Progenitor cell of endocrine pancreas (in vitro differentiated cells): ENCODE measurements around the gene KCNQ1. TPM values are rescaled to one million over a fixed set of nuclear protein-coding genes. Genes with fewer than 3 reads are reported as not detected.

ENCODE experiments used
- DNase-seq: peaks from one replicate; pipeline ENCODE4 v3.0.0; 2021; ENCODE audit warnings: low spot score; ENCODE audit not compliant: unreplicated experiment
- H3K27ac Mint-ChIP-seq: 2 replicates; pipeline ENCODE4 v1.8.0; 2021; ENCODE audit warnings: mild to moderate bottlenecking, moderate library complexity, mixed read lengths
- H3K27me3 Mint-ChIP-seq: 2 replicates; pipeline ENCODE4 v1.8.0; 2021; ENCODE audit warnings: mixed read lengths
- H3K36me3 Mint-ChIP-seq: 2 replicates; pipeline ENCODE4 v1.8.0; 2022; ENCODE audit warnings: mixed read lengths; ENCODE audit not compliant: insufficient read depth
- H3K4me1 Mint-ChIP-seq: 2 replicates; pipeline ENCODE4 v1.8.0; 2021; ENCODE audit warnings: low read depth, mixed read lengths
- H3K4me3 Mint-ChIP-seq: 2 replicates; pipeline ENCODE4 v1.8.0; 2021; ENCODE audit warnings: low read depth, mild to moderate bottlenecking, moderate library complexity, mixed read lengths
- H3K9me3 Mint-ChIP-seq: 2 replicates; pipeline ENCODE4 v1.8.0; 2021; ENCODE audit warnings: low read depth, mixed read lengths
- CTCF ChIP-seq: fragments of 200-600 bp; sonication (generic); IDR thresholded peaks from one replicate; pipeline ENCODE4 v1.5.0; 2021; ENCODE audit warnings: antibody characterized with exemption, mild to moderate bottlenecking; ENCODE audit not compliant: unreplicated experiment
- total RNA-seq: library from RNA; stranded (reverse); gene quantifications from 2 replicates; pipeline ENCODE4 v1.2.1, GENCODE V29; 2021

Gene KCNQ1
- total RNA-seq, 1 donor from 2014 or later = 3.3 TPM

- Mint-ChIP-seq H3K4me3 (no peak overlapping the region), H3K27ac (no peak overlapping the region), H3K27me3 (no peaks in the 10 kb centered on the region), H3K4me1 (peaks cover 38% of the 10 kb centered on the region), H3K9me3 (no peaks in the 10 kb centered on the region), H3K36me3 (no peaks in the 10 kb centered on the region)
- no peak for DNase-seq
- no peak for TF ChIP-seq CTCF
Measured at GRCh38 chr11:2737226-2737590, 292.4 kb downstream of the KCNQ1 start.

GRCh38 chr11:2737866-2738265 is 293.1 kb downstream of the KCNQ1 start:
- Mint-ChIP-seq H3K9me3 (no peaks in the 10 kb centered on the region), H3K4me1 (peaks cover 39% of the 10 kb centered on the region), H3K4me3 (no peak overlapping the region), H3K27me3 (no peaks in the 10 kb centered on the region), H3K27ac (peak overlapping the region; percentile 62), H3K36me3 (no peaks in the 10 kb centered on the region)
- TF ChIP-seq CTCF = no peak
- no peak for DNase-seq

- Mint-ChIP-seq H3K9me3 (no peaks in the 10 kb centered on the region), H3K36me3 (no peaks in the 10 kb centered on the region), H3K27me3 (no peaks in the 10 kb centered on the region), H3K27ac (no peak overlapping the region), H3K4me1 (peaks cover 37% of the 10 kb centered on the region), H3K4me3 (no peak overlapping the region)
- no peak for DNase-seq
- no peak for TF ChIP-seq CTCF
Measured at GRCh38 chr11:2738551-2739431, 294.0 kb downstream of the KCNQ1 start.

- Mint-ChIP-seq H3K27me3 (no peaks in the 10 kb centered on the region), H3K9me3 (no peaks in the 10 kb centered on the region), H3K36me3 (no peaks in the 10 kb centered on the region), H3K4me1 (peaks cover 35% of the 10 kb centered on the region), H3K27ac (no peak overlapping the region), H3K4me3 (no peak overlapping the region)
- no peak for DNase-seq
- no peak for TF ChIP-seq CTCF
Measured at GRCh38 chr11:2739531-2740274, 294.9 kb downstream of the KCNQ1 start.

GRCh38 chr11:2740275-2740940 is 295.6 kb downstream of the KCNQ1 start:
- no peak overlapping the region for H3K4me3 Mint-ChIP-seq
- H3K27me3 Mint-ChIP-seq = no peaks in the 10 kb centered on the region
- no peak for TF ChIP-seq CTCF
- peaks cover 35% of the 10 kb centered on the region for H3K4me1 Mint-ChIP-seq
- H3K27ac Mint-ChIP-seq = no peak overlapping the region
- no peaks in the 10 kb centered on the region for H3K36me3 Mint-ChIP-seq
- DNase-seq = no peak
- no peaks in the 10 kb centered on the region for H3K9me3 Mint-ChIP-seq
